GM21737 (cell line): ENCODE data around the gene LYPD6B.
"Not testable (repeated sequence)": the region's sequence is repeated elsewhere in the genome, so short reads cannot be mapped to it uniquely, and the experiment has no call there.

Source experiments
- ATAC-seq: cut with Tn5 transposase; IDR thresholded peaks from one replicate; pipeline ENCODE4 v1.9.1; 2021; ENCODE audit warnings: mild to moderate bottlenecking, moderate library complexity; ENCODE audit not compliant: unreplicated experiment

LYPD6B gene

DNA sequence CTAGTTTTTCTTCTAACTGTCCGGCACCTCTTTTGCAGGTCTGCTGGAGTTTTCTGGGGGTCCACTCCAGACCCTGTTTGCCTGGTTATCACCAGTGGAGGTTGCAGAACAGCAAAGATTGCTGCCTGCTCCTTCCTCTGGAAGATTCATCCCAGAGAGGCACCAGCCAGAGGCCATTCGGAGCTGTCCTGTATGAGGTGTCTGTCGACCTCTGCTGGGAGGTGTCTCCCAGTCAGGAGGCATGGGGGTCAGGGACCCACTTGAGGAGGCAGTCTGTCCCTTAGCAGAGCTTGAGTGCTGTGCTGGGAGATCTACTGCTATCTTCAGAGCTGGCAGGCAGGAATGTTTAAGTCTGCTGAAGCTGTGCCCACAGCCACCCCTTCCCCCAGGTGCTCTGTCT lies 218.4 kb downstream of the LYPD6B start:
- ATAC-seq = not testable (repeated sequence)

DNA sequence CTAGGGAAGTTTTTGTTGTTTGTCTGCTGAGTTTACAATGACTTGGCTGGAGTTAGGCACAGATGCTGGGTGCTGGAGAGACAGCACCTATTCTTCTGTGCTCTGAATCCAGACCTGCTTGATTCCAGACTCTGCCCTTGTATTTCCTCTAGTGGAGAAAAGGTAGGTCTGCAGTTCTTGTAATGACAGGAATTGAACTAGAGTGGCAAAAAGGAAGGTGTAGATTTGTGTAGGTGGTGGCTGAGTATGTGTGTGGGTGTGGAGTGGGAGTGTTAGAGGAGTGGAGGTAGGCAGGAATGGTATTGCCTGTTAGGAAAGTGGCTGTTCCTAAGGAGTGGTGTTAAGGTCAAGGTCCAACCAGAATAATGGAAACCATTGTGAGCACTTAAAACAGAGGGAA lies 220.0 kb downstream of the LYPD6B start:
- ATAC-seq = no peak

DNA sequence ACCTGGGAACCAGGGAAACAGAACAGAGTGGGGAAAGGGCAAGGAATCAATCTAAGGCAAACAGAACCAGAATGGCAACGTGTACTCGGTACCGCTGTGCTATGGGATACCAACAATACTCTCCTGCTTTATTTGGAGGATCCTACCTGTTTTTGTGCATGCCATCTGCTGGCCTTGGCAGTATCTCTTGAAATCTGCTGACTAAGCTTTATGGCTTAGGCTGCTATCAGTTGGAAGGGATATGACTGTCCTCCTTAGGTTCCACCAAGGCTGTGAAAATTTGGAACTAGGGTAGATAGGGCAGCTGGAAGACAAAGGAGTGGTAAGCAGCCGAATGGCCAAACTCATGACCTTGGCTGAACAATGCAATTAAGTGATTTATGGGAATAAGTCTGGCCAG lies 220.6 kb downstream of the LYPD6B start:
- no peak for ATAC-seq

DNA sequence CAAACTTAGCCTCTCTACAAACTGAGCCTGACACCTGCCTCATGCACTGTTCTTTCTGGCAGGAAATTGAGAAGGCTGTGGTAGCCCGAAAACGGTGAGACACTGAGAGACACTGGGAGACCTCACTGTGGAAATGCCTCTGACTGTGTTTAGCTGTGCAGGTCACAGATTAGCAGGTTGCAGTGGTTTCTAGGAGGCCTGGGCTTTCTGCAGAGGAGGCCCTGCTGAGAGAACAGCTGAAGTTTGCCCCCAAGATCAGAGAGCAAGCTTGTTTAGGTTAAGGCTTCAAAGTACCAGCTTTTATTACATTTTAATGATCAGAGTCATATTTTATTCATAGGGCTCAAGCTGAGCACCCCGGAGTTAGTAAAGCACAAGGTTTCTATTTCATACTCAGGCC lies 223.2 kb downstream of the LYPD6B start:
- ATAC-seq = no peak
